HepG2 (cell line): ENCODE data around the gene ARL6. TPM values are rescaled to one million over a fixed set of nuclear protein-coding genes. Genes with fewer than 3 reads are reported as not detected.

Experiments
- ATAC-seq: fragments of 200-7000 bp; cut with Tn5 transposase; 3 replicates; pipeline ENCODE4 v1.9.1; 2020; ENCODE audit warnings: mild to moderate bottlenecking, moderate library complexity
- BruUV-seq: library from RNA; stranded (reverse); fragments of 400-500 nt; replicated peaks from 2 replicates; lab custom pipeline; 2021; lab: Mats Ljungman, UMichigan
- CTCF ChIA-PET: fragments of 300-600 bp; formaldehyde crosslinking; extraction: SDS; loops from one replicate; lab custom pipeline; 2021; ENCODE audit warnings: low total read pairs, inconsistent platforms, low intra/inter-chr PET ratio; lab: Yijun Ruan, JAX
- POLR2A ChIA-PET: fragments of 350-600 bp; sonication (Branson Sonifier 250); formaldehyde crosslinking; loops from one replicate; lab custom pipeline; 2020; ENCODE audit warnings: antibody characterized with exemption, inconsistent platforms; lab: Yijun Ruan, JAX
- DNase-seq: peaks from one replicate; pipeline ENCODE4 v3.0.0-alpha.2; 2015; ENCODE audit warnings: low spot score
- FAIRE-seq: peaks from 3 replicates; lab custom pipeline; 2011; peaks lifted over from hg19 to GRCh38; lab: Jason Lieb, UNC
- H2AFZ ChIP-seq: one replicate; pipeline ENCODE4 v1.6.1; 2011; ENCODE audit warnings: low read length, inconsistent platforms
- H3K27ac ChIP-seq: fragments of 300-600 bp; 3 replicates; pipeline ENCODE4 v1.8.0; 2011; ENCODE audit warnings: mixed run types, mild to moderate bottlenecking, mixed read lengths, low read length, inconsistent platforms; ENCODE audit not compliant: insufficient read depth; ENCODE audit errors: extremely low read length
- H3K27me3 ChIP-seq, 2 experiments: fragments of 200-600 bp in 1 of 2; 2 replicates in 1 of 2; 3 replicates in 1 of 2; pipeline versions ENCODE4 v1.6.0 to v1.8.0; 2011; ENCODE audit warnings: low read length in 2 of 2, mild to moderate bottlenecking in 2 of 2, moderate library complexity in 2 of 2, inconsistent platforms in 1 of 2; ENCODE audit not compliant: insufficient read depth in 2 of 2, control insufficient read depth in 1 of 2
- H3K36me3 ChIP-seq, 2 experiments: fragments of 200-600 bp in 1 of 2; replicated peaks in 1 of 2; 2 replicates in 1 of 2; 3 replicates in 1 of 2; pipeline versions ENCODE4 v1.5.1 to v1.8.0; 2011; ENCODE audit warnings: low read length in 2 of 2, inconsistent platforms in 1 of 2; ENCODE audit not compliant: insufficient read depth in 2 of 2, control insufficient read depth in 1 of 2
- H3K4me1 ChIP-seq: 2 replicates; pipeline ENCODE4 v1.5.1; 2012; ENCODE audit warnings: low read length, inconsistent platforms; ENCODE audit not compliant: insufficient read depth
- H3K4me2 ChIP-seq: 2 replicates; pipeline ENCODE4 v1.6.0; 2011; ENCODE audit warnings: low read depth, low read length, inconsistent platforms
- H3K4me3 ChIP-seq, 3 experiments: fragments of 200-600 bp in 1 of 3; sonication (generic), shearing (Covaris generic) in 1 of 3; replicated peaks in 1 of 3; 2 replicates each; pipeline ENCODE4 v1.5.1; 2011 to 2016; ENCODE audit warnings: low read length in 3 of 3, inconsistent platforms in 2 of 3, low read depth in 2 of 3, mild to moderate bottlenecking in 2 of 3, control low read depth in 1 of 3, mixed read lengths in 1 of 3; ENCODE audit not compliant: insufficient read depth in 1 of 3
- H3K79me2 ChIP-seq: one replicate; pipeline ENCODE4 v1.6.1; 2011; ENCODE audit warnings: low read length, inconsistent platforms; ENCODE audit not compliant: insufficient read depth
- H3K9ac ChIP-seq: 2 replicates; pipeline ENCODE4 v1.6.0; 2011; ENCODE audit warnings: mild to moderate bottlenecking, low read depth, low read length, inconsistent platforms; ENCODE audit not compliant: insufficient read depth
- H3K9me3 ChIP-seq: 2 replicates; pipeline ENCODE4 v1.5.1; 2012; ENCODE audit warnings: mild to moderate bottlenecking, low read length
- H4K20me1 ChIP-seq: 2 replicates; pipeline ENCODE4 v1.6.0; 2011; ENCODE audit warnings: inconsistent platforms, mild to moderate bottlenecking, low read length, moderate library complexity; ENCODE audit not compliant: insufficient read depth
- ATAD3A ChIP-seq: sonication (generic); formaldehyde crosslinking; IDR thresholded peaks from 2 replicates; pipeline ENCODE4 v1.4.0; 2020; ENCODE audit warnings: missing genetic modification reagents
- BRF2 ChIP-seq: sonication (generic); formaldehyde crosslinking; IDR thresholded peaks from 2 replicates; pipeline ENCODE4 v1.8.1; 2022; ENCODE audit warnings: mild to moderate bottlenecking, missing genetic modification reagents
- HNRNPUL1 ChIP-seq: fragments of 200-400 bp; formaldehyde crosslinking; IDR thresholded peaks from 2 replicates; pipeline ENCODE4 v1.6.1; 2017; ENCODE audit warnings: low read depth, mild to moderate bottlenecking, low read length, moderate library complexity
- JARID2 ChIP-seq: sonication (generic); formaldehyde crosslinking; IDR thresholded peaks from 2 replicates; pipeline ENCODE4 v1.8.1; 2023; ENCODE audit warnings: missing genetic modification reagents, inconsistent platforms; ENCODE audit not compliant: insufficient replicate concordance
- SATB2 ChIP-seq: sonication (generic); formaldehyde crosslinking; IDR thresholded peaks from 2 replicates; pipeline ENCODE4 v1.5.0; 2020; ENCODE audit warnings: missing genetic modification reagents
- TFE3 ChIP-seq: IDR thresholded peaks from 2 replicates; pipeline ENCODE4 v1.6.1; 2016
- U2AF2 ChIP-seq: fragments of 200-400 bp; formaldehyde crosslinking; IDR thresholded peaks from 2 replicates; pipeline ENCODE4 v1.6.1; 2017; ENCODE audit warnings: low read depth, mild to moderate bottlenecking, low read length
- ZBTB4 ChIP-seq: sonication (generic); formaldehyde crosslinking; IDR thresholded peaks from 2 replicates; pipeline ENCODE4 v1.4.0; 2020; ENCODE audit warnings: missing genetic modification reagents, mild to moderate bottlenecking, borderline replicate concordance
- ZMAT5 ChIP-seq: sonication (generic); formaldehyde crosslinking; IDR thresholded peaks from 2 replicates; pipeline ENCODE4 v1.5.0; 2020; ENCODE audit warnings: mild to moderate bottlenecking, low read depth, missing genetic modification reagents, borderline replicate concordance
- ZNF10 ChIP-seq: sonication (generic); formaldehyde crosslinking; IDR thresholded peaks from 2 replicates; pipeline ENCODE4 v1.4.0; 2020; ENCODE audit warnings: mild to moderate bottlenecking, low read depth, missing genetic modification reagents, borderline replicate concordance
- ZNF160 ChIP-seq: sonication (generic); formaldehyde crosslinking; IDR thresholded peaks from 2 replicates; pipeline ENCODE4 v1.8.0; 2022; ENCODE audit warnings: mild to moderate bottlenecking, inconsistent platforms, missing genetic modification reagents
- ZNF501 ChIP-seq: sonication (generic); formaldehyde crosslinking; IDR thresholded peaks from 2 replicates; pipeline ENCODE4 v1.5.1; 2020; ENCODE audit warnings: mild to moderate bottlenecking, moderate library complexity, missing genetic modification reagents
- ZNF670 ChIP-seq: sonication (generic); formaldehyde crosslinking; IDR thresholded peaks from 2 replicates; pipeline ENCODE4 v1.8.0; 2022; ENCODE audit warnings: mild to moderate bottlenecking, missing genetic modification reagents, borderline replicate concordance
- WGBS: methylation state at CpG from one replicate; pipeline ENCODE4 v1.1.6; 2017; ENCODE audit warnings: low lambda C conversion rate; 5-methylcytosine and 5-hydroxymethylcytosine counted together
- in situ Hi-C: cut with HindIII; loops from 2 replicates; pipeline ENCODE4 v1.10.0; 2017; ENCODE audit warnings: low pct_unique_long_range_greater_than_20kb; ENCODE audit not compliant: extremely low pct_ligation_motif_present
- intact Hi-C: fragments of 100-400 bp; cut with micrococcal nuclease; formaldehyde crosslinking; loops from one replicate; pipeline ENCODE4 v1.10.0; 2022; ENCODE audit not compliant: unreplicated experiment
- polyA plus RNA-seq, 8 experiments: library from polyadenylated mRNA; depleted of rRNA in 3 of 8; stranded (reverse) in 7 of 8; unstranded in 1 of 8; fragments of >200 nt; fragmentation: Illumina TruSeq in 4 of 8; extraction: Trizol in 4 of 8; gene quantifications; 2 replicates each; pipeline versions ENCODE4 v1.2.1 to v1.2.3, GENCODE V29; 2011 to 2016; ENCODE audit warnings: low read depth in 4 of 8, missing spikeins in 1 of 8, mixed read lengths in 1 of 8; ENCODE audit not compliant: insufficient read depth in 1 of 8
- total RNA-seq, 5 experiments: library from RNA; depleted of rRNA; stranded (reverse); fragments of >200 nt; fragmentation: Illumina TruSeq; extraction: Trizol; gene quantifications; 2 replicates each; pipeline ENCODE4 v1.2.3, GENCODE V29; 2016; ENCODE audit warnings: low read depth in 1 of 5

The ARL6 gene
- total and polyA plus RNA-seq, 2 of the 13 experiments (the other 11 are each of a cell fraction or from before 2014, with no cell fraction given): 1.3 to 3.7 TPM

- no peak overlapping the region for H3K27ac ChIP-seq
- ChIA-PET POLR2A (no interaction called here), CTCF (no interaction called here)
- peaks cover 2 to 11% of the 10 kb centered on the region in 2 experiments; a peak in 3 of 5 replicates for H3K27me3 ChIP-seq
- ATAC-seq (no peak), DNase-seq (no peak), FAIRE-seq (no peak)
- no peak overlapping the region for H3K9ac ChIP-seq
- in situ Hi-C loops: no loop called here
- no peak overlapping the region for H3K4me2 ChIP-seq
- no peaks in the 10 kb centered on the region for H3K36me3 ChIP-seq
- intact Hi-C loops: no loop called here
- peaks cover 10% of the 10 kb centered on the region for H3K4me1 ChIP-seq
- no peaks in the 10 kb centered on the region for H3K9me3 ChIP-seq
- no peak overlapping the region for H3K4me3 ChIP-seq
- no TSS peak for BruUV-seq
- H3K79me2 ChIP-seq: peaks cover 3% of the 10 kb centered on the region
- H2AFZ ChIP-seq: no peak overlapping the region
- WGBS: 23% methylated on average over 3 of the region's 3 CpGs
- TF ChIP-seq ZBTB4 (CRISPR knock-in tag) (no peak), HNRNPUL1 (no peak), TFE3 (CRISPR knock-in tag) (no peak), BRF2 (CRISPR knock-in tag) (no peak), ZMAT5 (CRISPR knock-in tag) (no peak), JARID2 (CRISPR knock-in tag) (no peak), ZNF501 (CRISPR knock-in tag) (no peak), ZNF10 (CRISPR knock-in tag) (no peak), ZNF160 (CRISPR knock-in tag) (no peak), ATAD3A (CRISPR knock-in tag) (no peak), SATB2 (no peak), U2AF2 (no peak), ZNF670 (no peak)
- no peaks in the 10 kb centered on the region for H4K20me1 ChIP-seq
Measured at GRCh38 chr3:97817965-97818364, 53.4 kb downstream of the ARL6 start.
